Measurements from ENCODE around the gene LIPE. TPM values are rescaled to one million over a fixed set of nuclear protein-coding genes. Genes with fewer than 3 reads are reported as not detected.
"Not testable (repeated sequence)": the region's sequence is repeated elsewhere in the genome, so short reads cannot be mapped to it uniquely, and the experiment has no call there.

LIPE gene
- total RNA-seq, 4 donors from 2014 or later = 9.5 to 26.0 TPM; not detected in 2

GRCh38 chr19:42455621-42456081, 28.5 kb upstream of the LIPE start:
- Histone ChIP-seq H3K27me3 (no peaks in the 10 kb centered on the region), H3K27ac (no peak overlapping the region), H3K9me3 (no peaks in the 10 kb centered on the region), H3K36me3 (no peaks in the 10 kb centered on the region), H3K4me1 (no peaks in the 10 kb centered on the region), H3K4me3 (no peak overlapping the region)
- DNase-seq = no peak
- intact Hi-C loops (cut with DNase I; ENCODE audit: low total_unique reads) = no loop called here
- no peak for TF ChIP-seq POLR2A (IDR thresholded peaks at IDR 0.05)
- TF ChIP-seq, protein P1, sequence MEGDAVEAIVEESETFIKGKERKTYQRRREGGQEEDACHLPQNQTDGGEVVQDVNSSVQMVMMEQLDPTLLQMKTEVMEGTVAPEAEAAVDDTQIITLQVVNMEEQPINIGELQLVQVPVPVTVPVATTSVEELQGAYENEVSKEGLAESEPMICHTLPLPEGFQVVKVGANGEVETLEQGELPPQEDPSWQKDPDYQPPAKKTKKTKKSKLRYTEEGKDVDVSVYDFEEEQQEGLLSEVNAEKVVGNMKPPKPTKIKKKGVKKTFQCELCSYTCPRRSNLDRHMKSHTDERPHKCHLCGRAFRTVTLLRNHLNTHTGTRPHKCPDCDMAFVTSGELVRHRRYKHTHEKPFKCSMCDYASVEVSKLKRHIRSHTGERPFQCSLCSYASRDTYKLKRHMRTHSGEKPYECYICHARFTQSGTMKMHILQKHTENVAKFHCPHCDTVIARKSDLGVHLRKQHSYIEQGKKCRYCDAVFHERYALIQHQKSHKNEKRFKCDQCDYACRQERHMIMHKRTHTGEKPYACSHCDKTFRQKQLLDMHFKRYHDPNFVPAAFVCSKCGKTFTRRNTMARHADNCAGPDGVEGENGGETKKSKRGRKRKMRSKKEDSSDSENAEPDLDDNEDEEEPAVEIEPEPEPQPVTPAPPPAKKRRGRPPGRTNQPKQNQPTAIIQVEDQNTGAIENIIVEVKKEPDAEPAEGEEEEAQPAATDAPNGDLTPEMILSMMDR (IDR thresholded peaks at IDR 0.05) = no peak

DNA sequence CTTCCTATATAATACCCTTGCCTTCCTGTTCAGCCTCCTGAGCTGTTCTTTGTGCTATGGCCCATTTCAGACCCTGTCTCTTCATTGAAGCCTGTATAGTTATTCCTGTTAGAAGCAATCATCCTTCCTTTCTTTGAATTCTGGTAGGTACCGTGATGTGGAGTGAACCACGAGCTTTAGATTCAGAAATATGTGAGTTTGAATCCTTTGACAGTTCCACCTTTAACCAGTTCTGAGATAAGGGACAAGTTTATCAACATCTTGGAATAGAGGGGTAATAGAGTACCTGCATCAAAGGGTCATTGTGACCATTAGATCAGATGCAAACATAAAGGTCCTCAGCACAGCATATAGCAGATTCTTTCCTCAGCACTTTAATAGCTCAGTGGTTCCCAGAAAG, 27.9 kb upstream of the LIPE start:
- DNase-seq = no peak
- H3K27ac ChIP-seq = no peak overlapping the region
- no peaks in the 10 kb centered on the region for H3K9me3 ChIP-seq
- no peak overlapping the region for H3K4me3 ChIP-seq
- TF ChIP-seq POLR2A (IDR thresholded peaks at IDR 0.05) = no peak
- TF ChIP-seq, protein P1 (IDR thresholded peaks at IDR 0.05) = no peak
- no peaks in the 10 kb centered on the region for H3K27me3 ChIP-seq
- intact Hi-C loops (cut with DNase I; ENCODE audit: low total_unique reads) = no loop called here
- no peaks in the 10 kb centered on the region for H3K4me1 ChIP-seq
- H3K36me3 ChIP-seq = no peaks in the 10 kb centered on the region

DNA sequence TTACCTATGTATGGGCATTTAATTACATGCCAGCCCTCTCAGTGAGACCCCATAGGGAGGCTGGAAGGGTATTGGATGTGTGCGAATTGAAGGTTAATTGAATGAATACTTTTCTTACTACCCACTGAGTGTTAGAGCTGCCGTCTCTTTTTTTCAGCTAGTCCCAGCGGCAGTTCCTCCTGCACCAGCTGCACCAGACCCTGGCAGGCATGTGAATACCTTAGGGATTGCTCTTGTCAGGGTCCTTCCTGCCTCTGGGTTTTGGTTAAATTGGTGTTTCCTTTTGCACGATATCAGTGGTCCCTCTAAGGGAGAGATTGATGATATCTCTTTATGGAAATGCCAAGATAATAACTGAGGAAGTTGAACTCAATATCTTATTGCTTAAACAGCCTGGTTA, 25.4 kb upstream of the LIPE start:
- intact Hi-C loops (cut with DNase I; ENCODE audit: low total_unique reads) = no loop called here
- TF ChIP-seq POLR2A (IDR thresholded peaks at IDR 0.05) = no peak
- TF ChIP-seq, protein P1 (IDR thresholded peaks at IDR 0.05) = no peak

DNA sequence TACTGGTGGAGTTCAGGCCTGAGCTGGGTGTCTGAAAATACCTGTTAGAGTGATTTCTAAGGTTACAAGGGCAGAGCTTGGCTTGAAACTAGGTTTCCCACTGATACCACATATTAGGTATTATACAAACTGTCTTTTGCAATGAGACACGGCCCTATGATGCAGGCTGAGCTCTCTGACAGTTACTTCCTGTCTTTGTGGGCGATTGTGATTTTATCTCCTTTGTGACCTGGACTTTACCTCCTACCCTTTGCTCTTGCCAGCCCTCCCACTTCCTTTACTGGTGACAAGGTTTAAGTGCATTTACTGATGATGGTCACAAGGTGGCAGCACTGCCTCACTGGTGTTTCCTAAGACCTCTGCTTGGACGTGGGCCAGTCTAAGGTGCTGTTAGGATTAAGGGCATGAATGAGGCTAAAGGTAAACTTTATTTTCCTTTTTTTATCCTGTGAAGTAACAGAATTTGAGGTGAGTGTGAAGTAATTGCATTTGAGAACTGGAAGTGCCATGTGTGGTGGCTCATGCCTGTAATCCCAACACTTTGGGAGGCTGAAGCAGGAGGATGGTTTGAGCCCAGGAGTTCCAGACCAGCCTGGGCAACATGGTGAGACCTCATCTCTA, 23.2 kb upstream of the LIPE start:
- no peaks in the 10 kb centered on the region for H3K27me3 ChIP-seq
- no peak overlapping the region for H3K4me3 ChIP-seq
- intact Hi-C loops (cut with DNase I; ENCODE audit: low total_unique reads) = no loop called here
- TF ChIP-seq, protein P1 (IDR thresholded peaks at IDR 0.05) = peak; percentile 77 to 93 (median 85)
- no peak for TF ChIP-seq POLR2A (IDR thresholded peaks at IDR 0.05)
- peak overlapping the region in 1 of 2 donors; percentile 54 for H3K27ac ChIP-seq
- peak; percentile 64 to 84 for DNase-seq
- H3K36me3 ChIP-seq = no peaks in the 10 kb centered on the region
- H3K4me1 ChIP-seq = no peaks in the 10 kb centered on the region
- H3K9me3 ChIP-seq = no peaks in the 10 kb centered on the region

More for the DNA sequence above, 25.4 kb upstream of the LIPE start:
- H3K9me3 ChIP-seq = no peaks in the 10 kb centered on the region
- H3K36me3 ChIP-seq = no peaks in the 10 kb centered on the region
- DNase-seq = no peak
- no peaks in the 10 kb centered on the region for H3K27me3 ChIP-seq
- H3K4me3 ChIP-seq = no peak overlapping the region
- H3K27ac ChIP-seq = no peak overlapping the region
- no peaks in the 10 kb centered on the region for H3K4me1 ChIP-seq

DNA sequence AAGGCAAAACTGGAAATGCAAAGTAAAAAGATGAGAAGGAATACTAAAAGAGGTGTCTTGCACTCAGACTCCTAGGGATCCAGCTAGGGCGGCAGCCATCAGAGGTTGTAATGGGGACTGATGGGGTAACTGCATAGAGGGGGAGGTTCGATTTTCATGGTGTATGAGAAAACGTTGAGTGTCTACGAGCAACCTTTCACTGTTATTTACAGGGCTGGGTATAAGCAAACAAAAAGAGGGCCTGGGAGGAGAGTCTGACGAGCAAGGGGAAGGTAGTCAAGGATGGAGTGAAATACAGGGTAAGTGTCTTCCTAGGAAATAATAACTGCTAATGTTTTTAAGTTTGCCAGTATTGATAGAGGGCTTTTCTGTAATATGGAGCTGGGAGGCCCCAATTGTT, 21.1 kb upstream of the LIPE start:
- H3K36me3 ChIP-seq; H3K4me1 ChIP-seq; H3K27ac ChIP-seq; intact Hi-C loops (cut with DNase I; ENCODE audit: low total_unique reads); H3K4me3 ChIP-seq; H3K9me3 ChIP-seq; DNase-seq; H3K27me3 ChIP-seq: not testable (repeated sequence)

DNA sequence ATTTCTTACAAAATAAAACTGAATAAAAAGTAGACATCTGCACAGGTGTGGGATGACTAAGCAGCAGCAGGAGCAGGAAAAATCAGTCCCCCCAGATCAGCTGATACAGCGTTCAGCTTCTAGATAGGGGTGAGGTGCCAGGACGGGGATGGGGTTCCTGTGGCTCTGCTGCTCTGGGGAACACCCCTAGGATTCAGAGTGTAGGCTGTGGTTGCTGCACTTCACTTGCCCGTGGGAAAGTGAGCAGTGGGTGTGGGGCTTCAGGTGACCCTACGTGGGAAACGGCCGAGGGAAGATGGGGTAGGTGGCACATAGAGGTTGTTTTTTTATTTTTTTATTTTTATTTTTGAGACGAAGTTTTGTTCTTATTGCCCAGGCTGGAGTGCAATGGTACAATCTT, 18.8 kb upstream of the LIPE start:
- no peak overlapping the region for H3K4me3 ChIP-seq
- no peaks in the 10 kb centered on the region for H3K27me3 ChIP-seq
- no peak for TF ChIP-seq POLR2A (IDR thresholded peaks at IDR 0.05)
- TF ChIP-seq, protein P1 (IDR thresholded peaks at IDR 0.05) = no peak
- H3K27ac ChIP-seq = no peak overlapping the region
- no peaks in the 10 kb centered on the region for H3K4me1 ChIP-seq
- intact Hi-C loops (cut with DNase I; ENCODE audit: low total_unique reads) = no loop called here
- DNase-seq = no peak
- H3K36me3 ChIP-seq = no peaks in the 10 kb centered on the region
- no peaks in the 10 kb centered on the region for H3K9me3 ChIP-seq

All from uterus (tissue), 4 donors.